NB4 (cell line): ENCODE measurements around the gene MS4A15.

ENCODE experiments used
- DNase-seq: peaks from one replicate; pipeline ENCODE4 v3.0.0; 2010; ENCODE audit warnings: low read depth
- H3K4me3 ChIP-seq: one replicate; pipeline ENCODE4 v1.5.1; 2011; ENCODE audit warnings: mild to moderate bottlenecking, low read depth, low read length, moderate library complexity
- MYC ChIP-seq: IDR thresholded peaks from 2 replicates; pipeline ENCODE4 v1.6.1; 2011; ENCODE audit warnings: low read depth, low read length
- POLR2A ChIP-seq: IDR thresholded peaks from 2 replicates; pipeline ENCODE4 v1.6.1; 2011; ENCODE audit warnings: mild to moderate bottlenecking; ENCODE audit not compliant: insufficient read length; ENCODE audit errors: extremely low read depth
- TF ChIP-seq, protein P1 (sequence below): IDR thresholded peaks from 2 replicates; pipeline ENCODE4 v1.6.1; 2011; ENCODE audit warnings: low read depth, low read length
- TF ChIP-seq, protein P2 (sequence below): IDR thresholded peaks from one replicate; pipeline ENCODE4 v1.5.1; 2012; ENCODE audit warnings: low read depth, low read length

Gene MS4A15

DNA sequence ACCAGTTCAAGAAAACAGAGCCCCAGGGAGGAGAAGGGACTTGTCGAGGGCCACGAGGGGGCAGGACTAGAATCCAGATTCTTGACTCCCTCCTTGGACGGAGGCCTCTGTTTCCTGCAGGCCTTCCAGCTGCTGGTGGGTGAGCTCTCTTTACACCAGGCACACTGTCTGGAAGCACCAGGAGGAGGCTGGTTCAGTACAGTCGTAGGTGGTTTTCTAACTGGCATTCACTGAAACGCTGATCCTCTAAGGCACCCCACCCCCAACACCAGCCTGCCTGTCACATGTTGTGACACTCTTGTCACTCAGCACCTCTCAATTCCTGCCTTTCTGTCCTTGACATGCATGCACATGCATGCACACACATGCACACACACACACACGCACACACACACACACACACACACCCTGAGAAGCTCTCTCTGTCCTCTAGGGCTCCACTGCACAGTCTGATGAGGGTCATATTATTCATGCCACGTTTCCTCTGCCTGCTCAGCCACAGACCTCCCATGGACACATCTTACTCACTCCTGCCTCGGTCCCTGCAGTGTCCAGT, 29.2 kb downstream of the MS4A15 start:
- DNase-seq = no peak
- TF ChIP-seq, protein P1, sequence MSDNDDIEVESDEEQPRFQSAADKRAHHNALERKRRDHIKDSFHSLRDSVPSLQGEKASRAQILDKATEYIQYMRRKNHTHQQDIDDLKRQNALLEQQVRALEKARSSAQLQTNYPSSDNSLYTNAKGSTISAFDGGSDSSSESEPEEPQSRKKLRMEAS = no peak
- TF ChIP-seq MYC (no peak), POLR2A (no peak)
- TF ChIP-seq, protein P2, sequence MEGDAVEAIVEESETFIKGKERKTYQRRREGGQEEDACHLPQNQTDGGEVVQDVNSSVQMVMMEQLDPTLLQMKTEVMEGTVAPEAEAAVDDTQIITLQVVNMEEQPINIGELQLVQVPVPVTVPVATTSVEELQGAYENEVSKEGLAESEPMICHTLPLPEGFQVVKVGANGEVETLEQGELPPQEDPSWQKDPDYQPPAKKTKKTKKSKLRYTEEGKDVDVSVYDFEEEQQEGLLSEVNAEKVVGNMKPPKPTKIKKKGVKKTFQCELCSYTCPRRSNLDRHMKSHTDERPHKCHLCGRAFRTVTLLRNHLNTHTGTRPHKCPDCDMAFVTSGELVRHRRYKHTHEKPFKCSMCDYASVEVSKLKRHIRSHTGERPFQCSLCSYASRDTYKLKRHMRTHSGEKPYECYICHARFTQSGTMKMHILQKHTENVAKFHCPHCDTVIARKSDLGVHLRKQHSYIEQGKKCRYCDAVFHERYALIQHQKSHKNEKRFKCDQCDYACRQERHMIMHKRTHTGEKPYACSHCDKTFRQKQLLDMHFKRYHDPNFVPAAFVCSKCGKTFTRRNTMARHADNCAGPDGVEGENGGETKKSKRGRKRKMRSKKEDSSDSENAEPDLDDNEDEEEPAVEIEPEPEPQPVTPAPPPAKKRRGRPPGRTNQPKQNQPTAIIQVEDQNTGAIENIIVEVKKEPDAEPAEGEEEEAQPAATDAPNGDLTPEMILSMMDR = no peak
- no peak overlapping the region for H3K4me3 ChIP-seq

DNA sequence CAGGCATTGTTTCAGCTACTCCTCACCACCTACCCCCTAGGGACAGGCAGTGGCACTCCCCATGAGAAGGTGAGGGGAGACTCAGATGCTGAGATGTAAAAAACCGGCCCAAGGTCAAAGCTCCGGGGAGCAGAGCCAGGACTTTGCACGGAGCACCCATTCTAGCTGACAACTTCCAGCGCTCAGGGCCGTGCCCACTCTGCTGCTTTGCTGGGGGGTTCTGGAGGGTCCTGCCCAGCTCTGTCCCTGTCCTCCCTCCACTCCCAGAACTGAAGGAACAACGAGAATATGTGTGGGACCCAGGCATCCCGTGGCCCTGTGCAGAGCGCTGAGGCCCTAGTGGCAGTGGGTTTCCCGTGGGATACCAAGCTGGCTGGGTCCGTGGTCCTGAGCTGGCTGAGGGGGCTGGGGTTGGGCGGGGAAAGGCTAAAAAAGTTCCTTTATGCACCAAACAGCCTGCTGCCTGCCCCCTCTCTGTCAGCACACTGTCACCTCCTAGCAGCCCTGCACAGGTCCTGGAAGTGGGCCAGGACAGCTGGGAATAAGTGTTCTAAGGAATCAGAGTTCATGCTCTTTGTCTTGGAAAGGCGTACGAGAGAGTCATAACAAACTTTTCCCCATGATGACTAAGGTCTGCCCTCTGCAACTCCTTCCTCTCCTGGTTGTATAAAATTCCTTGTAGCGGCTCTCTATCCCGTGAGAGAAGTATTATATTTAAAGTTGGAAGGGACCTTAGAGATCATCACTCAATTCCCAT, 30.3 kb downstream of the MS4A15 start:
- no peak overlapping the region for H3K4me3 ChIP-seq
- TF ChIP-seq, protein P2 = no peak
- no peak for TF ChIP-seq MYC
- TF ChIP-seq, protein P1 = no peak
- TF ChIP-seq POLR2A = no peak
- no peak for DNase-seq

DNA sequence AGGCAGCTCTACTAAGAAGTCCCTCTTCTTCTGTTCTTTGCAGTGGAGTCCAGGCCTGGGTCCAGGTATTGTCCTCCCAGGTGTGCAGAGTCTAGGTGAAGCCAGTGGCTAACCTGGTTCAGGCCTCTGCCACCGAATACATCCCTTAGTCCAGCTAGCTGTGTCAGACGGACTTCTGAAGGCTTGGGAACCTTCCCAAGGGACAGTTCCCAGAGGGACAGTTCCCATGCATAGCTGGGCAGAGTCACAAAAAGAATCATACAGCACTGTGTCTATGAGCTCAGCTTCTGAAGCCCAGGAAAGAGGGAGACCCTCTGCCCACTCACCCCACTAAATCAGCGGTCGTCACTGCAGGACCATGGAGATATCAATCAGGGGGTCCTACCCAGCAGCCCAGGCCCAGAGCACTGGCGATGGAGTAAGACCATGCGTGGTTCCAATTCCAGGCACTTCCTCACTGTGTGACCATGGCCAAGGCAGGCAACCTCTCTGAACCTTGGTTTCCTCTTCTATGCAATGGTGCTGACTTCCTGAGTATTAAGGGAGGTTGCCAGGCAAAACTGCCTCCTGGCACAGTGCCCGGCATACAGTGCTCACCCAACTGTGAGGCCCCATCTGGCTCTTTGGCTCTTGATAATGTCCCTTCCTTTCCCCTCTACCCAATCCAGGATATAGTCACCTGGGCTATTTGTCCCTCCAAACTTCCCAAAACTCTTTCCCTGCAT, 31.9 kb downstream of the MS4A15 start:
- no peak for DNase-seq
- H3K4me3 ChIP-seq = no peak overlapping the region
- TF ChIP-seq MYC (no peak), POLR2A (no peak)
- TF ChIP-seq, protein P2 = no peak
- TF ChIP-seq, protein P1 = no peak

DNA sequence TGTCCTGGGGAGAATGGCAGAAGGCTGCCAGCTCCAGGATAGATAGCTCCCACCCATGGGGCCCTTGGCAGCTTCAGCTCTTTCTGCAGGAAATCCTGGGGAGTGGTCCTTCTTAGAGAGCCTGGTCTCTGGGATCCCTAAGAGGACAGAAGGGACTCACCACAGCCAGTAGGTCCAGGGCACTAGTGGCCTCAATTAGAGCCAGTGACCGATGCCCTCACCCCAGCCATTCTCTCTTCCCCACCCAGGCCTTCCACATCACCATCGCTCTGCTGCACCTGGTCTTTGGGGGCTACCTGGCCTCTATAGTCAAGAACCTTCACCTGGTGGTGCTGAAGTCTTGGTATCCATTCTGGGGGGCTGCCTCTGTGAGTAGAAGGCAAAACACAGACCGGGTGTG, 34.1 kb downstream of the MS4A15 start:
- no peak for DNase-seq
- TF ChIP-seq, protein P2 = no peak
- TF ChIP-seq MYC = no peak
- TF ChIP-seq, protein P1 = no peak
- TF ChIP-seq POLR2A = no peak
- H3K4me3 ChIP-seq = no peak overlapping the region

DNA sequence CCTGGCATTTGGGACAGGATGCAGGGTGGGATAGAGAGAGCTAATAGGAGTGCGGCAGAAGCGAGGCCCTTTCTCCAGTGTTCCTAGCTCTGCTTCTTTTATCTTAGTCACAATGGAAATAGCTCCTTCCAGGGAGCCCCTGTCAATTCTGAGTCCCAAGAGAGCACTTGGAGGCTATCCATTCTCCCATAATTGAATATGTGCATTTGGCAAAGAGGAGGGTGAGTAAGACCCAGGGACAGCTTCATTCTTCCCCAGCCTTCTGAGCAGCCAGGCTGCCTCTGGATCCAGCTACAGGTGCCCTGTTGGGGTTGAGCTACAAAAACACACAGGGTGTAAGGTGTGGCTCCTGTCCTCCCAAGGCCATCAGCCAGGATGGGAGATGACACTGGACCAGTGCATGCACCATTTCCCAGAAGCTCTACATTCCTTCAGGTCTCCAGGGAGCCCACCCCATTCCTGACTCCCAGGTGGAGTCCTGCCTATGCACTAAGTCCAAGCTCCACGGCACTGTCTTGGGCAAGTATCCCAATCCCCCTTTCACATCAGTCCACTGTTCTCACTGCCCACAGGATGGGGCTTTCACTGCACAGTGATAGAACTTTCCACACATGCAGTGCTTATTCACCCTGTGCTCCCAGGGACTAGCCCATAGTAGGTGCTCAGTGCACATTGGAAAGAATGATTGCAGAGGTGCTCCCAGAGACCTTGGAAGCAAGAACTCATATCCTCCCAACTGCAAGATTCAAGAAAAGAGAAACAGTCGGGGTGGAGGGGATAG, 34.7 kb downstream of the MS4A15 start:
- no peak for DNase-seq

More for the DNA sequence above, 34.7 kb downstream of the MS4A15 start:
- TF ChIP-seq, protein P1 = no peak
- TF ChIP-seq, protein P2 = no peak
- no peak for TF ChIP-seq MYC
- no peak for TF ChIP-seq POLR2A
- H3K4me3 ChIP-seq = no peak overlapping the region
